ENCODE data around the gene CLIP4. TPM values are rescaled to one million over a fixed set of nuclear protein-coding genes. Genes with fewer than 3 reads are reported as not detected.

Gene CLIP4
- total RNA-seq, 4 donors from 2014 or later: 11.9 to 37.8 (median 22.5) TPM

GRCh38 chr2:29109246-29109645, 6.0 kb upstream of the CLIP4 start:
- no peak overlapping the region for H3K27ac ChIP-seq
- no peaks in the 10 kb centered on the region for H3K4me1 ChIP-seq
- no peaks in the 10 kb centered on the region for H3K9me3 ChIP-seq
- 98 to 100% methylated on average over 1 to 2 of the region's 2 CpGs for WGBS, 2 donors (ENCODE audit: low coverage in 1 of 2)
- DNase-seq: no peak
- in situ Hi-C loops (cut with MboI; ENCODE audit: low pct_ligation_motif_present in 1 of 4, low pct_unique_long_range_greater_than_20kb in 1 of 4, low sequenced_read_pairs in 3 of 4): no loop called here
- H3K27me3 ChIP-seq: no peaks in the 10 kb centered on the region
- H3K36me3 ChIP-seq: no peaks in the 10 kb centered on the region
- H3K4me3 ChIP-seq: no peak overlapping the region
- no peak for TF ChIP-seq POLR2A (IDR thresholded peaks at IDR 0.05)
- no peak for TF ChIP-seq CTCF (IDR thresholded peaks at IDR 0.05)
- no peak for TF ChIP-seq EP300 (IDR thresholded peaks at IDR 0.05; ENCODE audit: low read depth)
- no peak for TF ChIP-seq POLR2AphosphoS5 (IDR thresholded peaks at IDR 0.05)
- intact Hi-C loops (cut with DNase I; ENCODE audit: low total_unique reads): no loop called here

- in situ Hi-C loops (cut with MboI; ENCODE audit: low pct_ligation_motif_present in 1 of 4, low pct_unique_long_range_greater_than_20kb in 1 of 4, low sequenced_read_pairs in 3 of 4): no loop called here
- H3K36me3 ChIP-seq: no peaks in the 10 kb centered on the region
- no peaks in the 10 kb centered on the region for H3K27me3 ChIP-seq
- no peak overlapping the region for H3K4me3 ChIP-seq
- intact Hi-C loops (cut with DNase I; ENCODE audit: low total_unique reads): loop anchor here (10.0 kb wide), 1 partner anchor 126 kb away; the partner anchor contains the start of gene TOGARAM2
- WGBS, 2 donors (ENCODE audit: low coverage in 1 of 2): 65 to 74% methylated on average over 2 to 4 of the region's 4 CpGs
- no peaks in the 10 kb centered on the region for H3K9me3 ChIP-seq
- no peak overlapping the region for H3K27ac ChIP-seq
- peaks cover 0 to 4% (median 0%) of the 10 kb centered on the region in 4 donors for H3K4me1 ChIP-seq
- TF ChIP-seq POLR2A (IDR thresholded peaks at IDR 0.05) (no peak), CTCF (IDR thresholded peaks at IDR 0.05) (no peak), EP300 (IDR thresholded peaks at IDR 0.05; ENCODE audit: low read depth) (no peak), POLR2AphosphoS5 (IDR thresholded peaks at IDR 0.05) (no peak)
- DNase-seq: no peak
These were observed 4.2 kb upstream of the CLIP4 start for GRCh38 chr2:29110916-29111535.

- H3K27me3 ChIP-seq: no peaks in the 10 kb centered on the region
- no peak for DNase-seq
- H3K36me3 ChIP-seq: no peaks in the 10 kb centered on the region
- intact Hi-C loops (cut with DNase I; ENCODE audit: low total_unique reads): loop anchor here (10.0 kb wide), 1 partner anchor 128 kb away; the partner anchor contains the start of gene TOGARAM2
- no peak overlapping the region for H3K27ac ChIP-seq
- no peak overlapping the region for H3K4me3 ChIP-seq
- peaks cover 0 to 12% (median 5%) of the 10 kb centered on the region in 4 donors for H3K4me1 ChIP-seq
- TF ChIP-seq CTCF (IDR thresholded peaks at IDR 0.05): no peak
- TF ChIP-seq EP300 (IDR thresholded peaks at IDR 0.05; ENCODE audit: low read depth): no peak
- TF ChIP-seq POLR2AphosphoS5 (IDR thresholded peaks at IDR 0.05): no peak
- TF ChIP-seq POLR2A (IDR thresholded peaks at IDR 0.05): no peak
- in situ Hi-C loops (cut with MboI; ENCODE audit: low pct_ligation_motif_present in 1 of 4, low pct_unique_long_range_greater_than_20kb in 1 of 4, low sequenced_read_pairs in 3 of 4): no loop called here
- H3K9me3 ChIP-seq: no peaks in the 10 kb centered on the region
These were observed 2.8 kb upstream of the CLIP4 start for GRCh38 chr2:29112379-29112778.

- Histone ChIP-seq H3K4me3 (no peak overlapping the region), H3K27me3 (no peaks in the 10 kb centered on the region), H3K9me3 (no peaks in the 10 kb centered on the region), H3K4me1 (peaks cover 0 to 13% (median 5%) of the 10 kb centered on the region in 4 donors), H3K36me3 (no peaks in the 10 kb centered on the region), H3K27ac (no peak overlapping the region)
- in situ Hi-C loops (cut with MboI; ENCODE audit: low pct_ligation_motif_present in 1 of 4, low pct_unique_long_range_greater_than_20kb in 1 of 4, low sequenced_read_pairs in 3 of 4) (no loop called here), intact Hi-C loops (cut with DNase I; ENCODE audit: low total_unique reads) (loop anchor here (10.0 kb wide), 1 partner anchor 128 kb away; the partner anchor contains the start of gene TOGARAM2)
- no peak for DNase-seq
- TF ChIP-seq CTCF (IDR thresholded peaks at IDR 0.05): no peak
- no peak for TF ChIP-seq POLR2AphosphoS5 (IDR thresholded peaks at IDR 0.05)
- no peak for TF ChIP-seq POLR2A (IDR thresholded peaks at IDR 0.05)
- TF ChIP-seq EP300 (IDR thresholded peaks at IDR 0.05; ENCODE audit: low read depth): no peak
- WGBS, 2 donors (ENCODE audit: low coverage in 1 of 2): 84 to 94% methylated on average over 3 to 5 of the region's 5 CpGs
These were observed 2.1 kb upstream of the CLIP4 start for GRCh38 chr2:29113027-29113686.

All from transverse colon (tissue), 4 donors.